ENCODE data around the gene CIP2A.

The CIP2A gene

GRCh38 chr3:108555966-108556581 lies 33.2 kb downstream of the CIP2A start:
- DNase-seq, result no peak

GRCh38 chr3:108554913-108555571 lies 34.2 kb downstream of the CIP2A start:
- DNase-seq, result no peak

- DNase-seq, result no peak
Observed at GRCh38 chr3:108554229-108554628, 35.0 kb downstream of the CIP2A start.

- no peak for DNase-seq
Observed at GRCh38 chr3:108552267-108553159, 36.7 kb downstream of the CIP2A start.

- DNase-seq, result no peak
Observed at GRCh38 chr3:108548886-108549285, 40.4 kb downstream of the CIP2A start.

- no peak for DNase-seq
Observed at GRCh38 chr3:108548304-108548703, 40.9 kb downstream of the CIP2A start.

- no peak for DNase-seq
Observed at GRCh38 chr3:108546692-108547091, 42.5 kb downstream of the CIP2A start.

GRCh38 chr3:108546247-108546646 lies 43.0 kb downstream of the CIP2A start:
- no peak for DNase-seq

- no peak for DNase-seq
Observed at GRCh38 chr3:108538083-108538482, 51.2 kb downstream of the CIP2A start.

GRCh38 chr3:108528459-108529252 lies 60.6 kb downstream of the CIP2A start:
- DNase-seq, result no peak

GRCh38 chr3:108527817-108528216 lies 61.4 kb downstream of the CIP2A start:
- no peak for DNase-seq

- no peak for DNase-seq
Observed at GRCh38 chr3:108527109-108527508, 62.1 kb downstream of the CIP2A start.

GRCh38 chr3:108525971-108526370 lies 63.3 kb downstream of the CIP2A start:
- no peak for DNase-seq

- no peak for DNase-seq
Observed at GRCh38 chr3:108525256-108525655, 64.0 kb downstream of the CIP2A start.

- no peak for DNase-seq
Observed at GRCh38 chr3:108524537-108524936, 64.7 kb downstream of the CIP2A start.

GRCh38 chr3:108518895-108519294 lies 70.3 kb downstream of the CIP2A start:
- no peak for DNase-seq

GRCh38 chr3:108516881-108517280 lies 72.4 kb downstream of the CIP2A start:
- DNase-seq, result no peak

- DNase-seq, result no peak
Observed at GRCh38 chr3:108513961-108514360, 75.3 kb downstream of the CIP2A start.

- DNase-seq, result no peak
Observed at GRCh38 chr3:108512671-108513070, 76.6 kb downstream of the CIP2A start.

- no peak for DNase-seq
Observed at GRCh38 chr3:108511490-108511889, 77.7 kb downstream of the CIP2A start.

- no peak for DNase-seq
Observed at GRCh38 chr3:108511055-108511454, 78.2 kb downstream of the CIP2A start.

GRCh38 chr3:108510496-108510895 lies 78.7 kb downstream of the CIP2A start, which contains the start of gene MYH15:
TSS of gene MYH15 (minus strand) at chr3:108510596. CDS start at chr3:108510530, 66 bp downstream.
- DNase-seq, result no peak

GRCh38 chr3:108509871-108510270 lies 79.4 kb downstream of the CIP2A start:
- DNase-seq, result no peak

Data from right hindlimb (tissue), 1 donor.